IMR-90 (cell line): ENCODE data around the gene MGAT3. TPM values are rescaled to one million over a fixed set of nuclear protein-coding genes. Genes with fewer than 3 reads are reported as not detected.

Experiments used
- ATAC-seq: fragments of 200-7000 bp; cut with Tn5 transposase; 2 replicates; pipeline ENCODE4 v1.9.1; 2020; ENCODE audit warnings: low read depth, mild to moderate bottlenecking, moderate library complexity
- BruUV-seq: library from RNA; stranded (reverse); fragments of 400-500 nt; replicated peaks from 2 replicates; lab custom pipeline; 2021; lab: Mats Ljungman, UMichigan
- CTCF ChIA-PET: fragments of 300-600 bp; formaldehyde crosslinking; extraction: SDS; loops from one replicate; lab custom pipeline; 2021; ENCODE audit warnings: antibody characterized with exemption; lab: Yijun Ruan, JAX
- POLR2A ChIA-PET: fragments of 300-600 bp; sonication (Branson Sonifier 250); formaldehyde crosslinking; loops from one replicate; lab custom pipeline; 2022; ENCODE audit warnings: antibody characterized with exemption; ENCODE audit not compliant: unreplicated experiment; lab: Charles Lee
- DNase-seq: peaks from one replicate; pipeline ENCODE4 v3.0.0; 2013
- H2AFZ ChIP-seq: replicated peaks from 2 replicates; pipeline ENCODE3; 2013; ENCODE audit warnings: low read length, mild to moderate bottlenecking; ENCODE audit not compliant: poor library complexity
- H2AK5ac ChIP-seq: 2 replicates; pipeline ENCODE4 v1.6.1; 2013; ENCODE audit warnings: low read depth, low read length, inconsistent platforms
- H2AK9ac ChIP-seq: replicated peaks from 2 replicates; pipeline ENCODE3; 2013; ENCODE audit warnings: mild to moderate bottlenecking, low read depth, low read length, moderate library complexity; ENCODE audit not compliant: poor library complexity
- H2BK120ac ChIP-seq: 2 replicates; pipeline ENCODE4 v1.6.1; 2013; ENCODE audit warnings: low read depth, low read length, inconsistent platforms
- H2BK15ac ChIP-seq: 3 replicates; pipeline ENCODE4 v1.6.1; 2013; ENCODE audit warnings: low read depth, low read length, inconsistent platforms
- H2BK20ac ChIP-seq: 2 replicates; pipeline ENCODE4 v1.6.1; 2013; ENCODE audit warnings: low read depth, mild to moderate bottlenecking, inconsistent platforms, low read length, moderate library complexity
- H2BK5ac ChIP-seq: 2 replicates; pipeline ENCODE4 v1.6.1; 2013; ENCODE audit warnings: mild to moderate bottlenecking, low read depth, low read length, inconsistent platforms; ENCODE audit not compliant: poor library complexity, severe bottlenecking
- H3K14ac ChIP-seq: replicated peaks from 2 replicates; pipeline ENCODE4 v1.6.1; 2013; ENCODE audit warnings: low read depth, low read length, inconsistent platforms
- H3K18ac ChIP-seq: 2 replicates; pipeline ENCODE4 v1.6.1; 2013; ENCODE audit warnings: low read depth, low read length, control low read depth
- H3K23ac ChIP-seq: 2 replicates; pipeline ENCODE4 v1.6.1; 2013; ENCODE audit warnings: low read depth, low read length, inconsistent platforms
- H3K27ac ChIP-seq: 2 replicates; pipeline ENCODE4 v1.5.1; 2013; ENCODE audit warnings: mild to moderate bottlenecking, control low read depth, low read length; ENCODE audit not compliant: insufficient read depth
- H3K27me3 ChIP-seq: 2 replicates; pipeline ENCODE4 v1.6.1; 2013; ENCODE audit warnings: low read length; ENCODE audit not compliant: control insufficient read depth, insufficient read depth
- H3K36me3 ChIP-seq: 2 replicates; pipeline ENCODE4 v1.6.1; 2013; ENCODE audit warnings: low read length, mixed read lengths; ENCODE audit not compliant: control insufficient read depth, insufficient read depth
- H3K4ac ChIP-seq: 2 replicates; pipeline ENCODE4 v1.6.1; 2013; ENCODE audit warnings: low read depth, low read length, inconsistent platforms
- H3K4me1 ChIP-seq: 2 replicates; pipeline ENCODE4 v1.6.1; 2013; ENCODE audit warnings: low read length, mixed read lengths; ENCODE audit not compliant: control insufficient read depth, insufficient read depth
- H3K4me2 ChIP-seq: 2 replicates; pipeline ENCODE4 v1.6.1; 2013; ENCODE audit warnings: low read depth, mild to moderate bottlenecking, control low read depth, low read length, moderate library complexity
- H3K4me3 ChIP-seq: 2 replicates; pipeline ENCODE4 v1.5.1; 2013; ENCODE audit warnings: low read depth, mild to moderate bottlenecking, control low read depth, low read length, moderate library complexity; ENCODE audit not compliant: insufficient read depth
- H3K56ac ChIP-seq: 2 replicates; pipeline ENCODE4 v1.6.1; 2013; ENCODE audit warnings: low read length, inconsistent platforms; ENCODE audit not compliant: insufficient read depth; ENCODE audit errors: extremely low read depth
- H3K79me1 ChIP-seq, 2 experiments: 2 replicates each; pipeline ENCODE4 v1.6.1; 2013; ENCODE audit warnings: low read length in 2 of 2, inconsistent platforms in 1 of 2, low read depth in 1 of 2
- H3K9ac ChIP-seq: 2 replicates; pipeline ENCODE4 v1.6.1; 2013; ENCODE audit warnings: low read depth, low read length, control low read depth
- H3K9me1 ChIP-seq: 2 replicates; pipeline ENCODE4 v1.6.1; 2013; ENCODE audit warnings: low read length, inconsistent platforms; ENCODE audit not compliant: insufficient read depth
- H3K9me3 ChIP-seq: 2 replicates; pipeline ENCODE4 v1.6.1; 2013; ENCODE audit warnings: low read length; ENCODE audit not compliant: control insufficient read depth, insufficient read depth
- H4K20me1 ChIP-seq: 2 replicates; pipeline ENCODE4 v1.6.1; 2013; ENCODE audit warnings: low read length, inconsistent platforms; ENCODE audit not compliant: insufficient read depth
- H4K5ac ChIP-seq: 2 replicates; pipeline ENCODE4 v1.6.1; 2013; ENCODE audit warnings: mild to moderate bottlenecking, low read depth, low read length, control low read depth
- H4K8ac ChIP-seq, 2 experiments: 2 replicates each; pipeline ENCODE4 v1.6.1; 2013; ENCODE audit warnings: low read depth in 2 of 2, low read length in 2 of 2, control low read depth in 1 of 2, inconsistent platforms in 1 of 2
- H4K91ac ChIP-seq: 2 replicates; pipeline ENCODE4 v1.6.1; 2013; ENCODE audit warnings: low read depth, low read length, inconsistent platforms; ENCODE audit not compliant: insufficient read depth
- BHLHE40 ChIP-seq: fragments of 150-350 bp; IDR thresholded peaks from 2 replicates; pipeline ENCODE4 v1.6.1; 2016; ENCODE audit warnings: mild to moderate bottlenecking, low read depth, low read length
- MAFK ChIP-seq: IDR thresholded peaks from 2 replicates; pipeline ENCODE4 v1.6.1; 2012; ENCODE audit warnings: low read depth, low read length, improper control_type of control experiment
- MAZ ChIP-seq: IDR thresholded peaks from 2 replicates; pipeline ENCODE4 v1.6.1; 2012; ENCODE audit warnings: low read depth, mild to moderate bottlenecking, low read length, improper control_type of control experiment, moderate library complexity, borderline replicate concordance
- NFE2L2 ChIP-seq: fragments of 150-350 bp; IDR thresholded peaks from 2 replicates; pipeline ENCODE4 v1.6.1; 2016; ENCODE audit warnings: low read depth, mild to moderate bottlenecking, low read length
- RCOR1 ChIP-seq: IDR thresholded peaks from 2 replicates; pipeline ENCODE4 v1.6.1; 2012; ENCODE audit warnings: mild to moderate bottlenecking, low read length, improper control_type of control experiment; ENCODE audit not compliant: insufficient replicate concordance
- SMC3 ChIP-seq: fragments of 150-350 bp; IDR thresholded peaks from 2 replicates; pipeline ENCODE4 v1.6.1; 2016; ENCODE audit warnings: low read depth, mild to moderate bottlenecking, antibody characterized with exemption, low read length, moderate library complexity
- WGBS, 2 experiments: methylation state at CpG; one replicate each; pipeline versions ENCODE4 v1.1.5 to v1.1.7; 2013; ENCODE audit warnings: missing lambda C conversion rate in 2 of 2; ENCODE audit not compliant: insufficient read length in 1 of 2; ENCODE audit errors: extremely low coverage in 2 of 2; 5-methylcytosine and 5-hydroxymethylcytosine counted together
- dilution Hi-C: fragments of 300-500 bp; cut with HindIII; formaldehyde crosslinking; loops from one replicate; pipeline ENCODE4 v1.14.3; 2018; ENCODE audit warnings: low sequenced_read_pairs; ENCODE audit not compliant: unreplicated experiment
- in situ Hi-C: fragments of 300-500 bp; cut with MboI; formaldehyde crosslinking; loops from 3 replicates; pipeline ENCODE4 v1.14.3; 2019; ENCODE audit warnings: low sequenced_read_pairs, inconsistent platforms, mixed read lengths
- intact Hi-C: fragments of 100-400 bp; cut with micrococcal nuclease; formaldehyde crosslinking; loops from 2 replicates; pipeline ENCODE4 v1.10.0; 2022
- polyA plus RNA-seq, 3 experiments: library from polyadenylated mRNA; depleted of rRNA; stranded (reverse); fragments of >200 nt; gene quantifications; 2 replicates each; pipeline ENCODE4 v1.2.3, GENCODE V29; 2012; ENCODE audit warnings: low replicate concordance in 1 of 3
- total RNA-seq: library from RNA; depleted of rRNA; stranded (reverse); fragments of >200 nt; gene quantifications from 2 replicates; pipeline ENCODE4 v1.2.3, GENCODE V29; 2012
- TF ChIP-seq, protein P1 (sequence below): fragments of 150-350 bp; IDR thresholded peaks from 2 replicates; pipeline ENCODE4 v1.6.1; 2016; ENCODE audit warnings: low read depth, mild to moderate bottlenecking, low read length, moderate library complexity, borderline replicate concordance

Gene MGAT3
- total and polyA plus RNA-seq, 2 of the 4 experiments (the other 2 are of a cell fraction) = 0.36 to 1.1 TPM

DNA sequence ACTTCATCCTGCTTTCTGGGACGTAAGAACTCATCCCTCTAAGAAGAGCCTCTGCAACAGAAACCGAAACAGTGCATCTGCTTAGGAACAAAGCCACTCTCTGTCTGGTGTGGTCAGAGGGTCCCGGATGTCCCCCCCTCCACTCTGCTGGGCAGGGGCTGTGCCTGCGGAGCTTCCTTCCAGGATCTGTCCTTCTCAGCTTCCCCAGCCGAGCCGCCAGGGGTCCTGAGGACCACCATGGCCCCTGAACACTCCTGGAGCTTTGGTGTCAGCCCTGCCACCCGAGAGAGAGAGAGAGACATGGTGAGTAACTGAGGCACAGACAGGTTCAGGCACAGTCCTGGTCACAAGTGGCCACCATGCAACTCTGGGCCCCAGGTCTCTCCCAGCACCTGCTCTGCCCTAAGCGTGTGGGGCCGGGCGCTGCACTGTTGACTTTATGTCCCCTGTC, 24.4 kb upstream of the MGAT3 start:
- dilution Hi-C loops = no loop called here
- Histone ChIP-seq H2AFZ (no peak overlapping the region), H3K4ac (no peak overlapping the region), H3K18ac (no peak overlapping the region), H4K91ac (no peak overlapping the region), H2AK5ac (no peak overlapping the region), H2BK120ac (no peak overlapping the region), H3K79me1 (no peaks in the 10 kb centered on the region), H2BK15ac (no peak overlapping the region), H3K23ac (no peak overlapping the region), H3K27me3 (no peaks in the 10 kb centered on the region), H4K5ac (no peak overlapping the region), H2BK5ac (no peak overlapping the region), H3K4me2 (no peak overlapping the region), H3K56ac (no peak overlapping the region), H3K4me1 (peaks cover 7% of the 10 kb centered on the region), H3K14ac (no peak overlapping the region), H2AK9ac (no peak overlapping the region), H3K36me3 (peaks cover 43% of the 10 kb centered on the region), H4K20me1 (no peaks in the 10 kb centered on the region; the same call in 1 of the 2 replicates), H3K9me1 (0 out of 2 replicates have a peak, but pooled peaks cover 8% of the 10 kb centered on the region), H4K8ac (no peak overlapping the region), H3K9ac (no peak overlapping the region), H3K27ac (no peak overlapping the region), H2BK20ac (no peak overlapping the region), H3K4me3 (no peak overlapping the region), H3K9me3 (no peaks in the 10 kb centered on the region)
- ATAC-seq (no peak), DNase-seq (no peak)
- WGBS, 2 experiments = 89% methylated on average over 3 of the region's 10 CpGs; no CpG with 5 or more reads in 1 of the 2 experiments
- intact Hi-C loops = loop anchor here (10.0 kb wide), 1 partner anchor 62 kb away; no protein-coding TSS in a partner anchor
- TF ChIP-seq SMC3 (no peak), BHLHE40 (no peak), RCOR1 (no peak), NFE2L2 (no peak), MAZ (no peak), MAFK (no peak)
- TF ChIP-seq, protein P1, sequence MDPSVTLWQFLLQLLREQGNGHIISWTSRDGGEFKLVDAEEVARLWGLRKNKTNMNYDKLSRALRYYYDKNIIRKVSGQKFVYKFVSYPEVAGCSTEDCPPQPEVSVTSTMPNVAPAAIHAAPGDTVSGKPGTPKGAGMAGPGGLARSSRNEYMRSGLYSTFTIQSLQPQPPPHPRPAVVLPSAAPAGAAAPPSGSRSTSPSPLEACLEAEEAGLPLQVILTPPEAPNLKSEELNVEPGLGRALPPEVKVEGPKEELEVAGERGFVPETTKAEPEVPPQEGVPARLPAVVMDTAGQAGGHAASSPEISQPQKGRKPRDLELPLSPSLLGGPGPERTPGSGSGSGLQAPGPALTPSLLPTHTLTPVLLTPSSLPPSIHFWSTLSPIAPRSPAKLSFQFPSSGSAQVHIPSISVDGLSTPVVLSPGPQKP = no peak
- in situ Hi-C loops = no loop called here
- POLR2A ChIA-PET = no interaction called here
- CTCF ChIA-PET = no interaction called here
- no TSS peak for BruUV-seq
